Rectal smooth muscle tissue (tissue), 1 donor: Measurements from ENCODE around the gene UROC1.

Source experiments
- H3K27ac ChIP-seq: one replicate; pipeline ENCODE4 v1.7.0; 2013; ENCODE audit warnings: low read depth, low read length, inconsistent platforms
- H3K27me3 ChIP-seq: one replicate; pipeline ENCODE4 v1.7.0; 2013; ENCODE audit warnings: low read length; ENCODE audit not compliant: control insufficient read depth, insufficient read depth
- H3K36me3 ChIP-seq: one replicate; pipeline ENCODE4 v1.7.0; 2013; ENCODE audit warnings: low read length; ENCODE audit not compliant: control insufficient read depth, insufficient read depth
- H3K4me1 ChIP-seq: one replicate; pipeline ENCODE4 v1.7.0; 2013; ENCODE audit warnings: low read length; ENCODE audit not compliant: control insufficient read depth, insufficient read depth
- H3K4me3 ChIP-seq: one replicate; pipeline ENCODE4 v1.7.0; 2013; ENCODE audit warnings: low read length
- H3K9ac ChIP-seq: one replicate; pipeline ENCODE4 v1.7.0; 2013; ENCODE audit warnings: low read length

Gene UROC1

GRCh38 chr3:126461450-126462070 is 56.0 kb downstream of the UROC1 start:
- Histone ChIP-seq H3K27ac (no peak overlapping the region), H3K36me3 (peaks cover 60% of the 10 kb centered on the region), H3K9ac (no peak overlapping the region), H3K4me1 (no peaks in the 10 kb centered on the region), H3K27me3 (no peaks in the 10 kb centered on the region), H3K4me3 (no peak overlapping the region)

GRCh38 chr3:126460381-126460780 is 57.2 kb downstream of the UROC1 start:
- Histone ChIP-seq H3K9ac (no peak overlapping the region), H3K27me3 (no peaks in the 10 kb centered on the region), H3K4me3 (no peak overlapping the region), H3K36me3 (peaks cover 54% of the 10 kb centered on the region), H3K27ac (no peak overlapping the region), H3K4me1 (no peaks in the 10 kb centered on the region)

- Histone ChIP-seq H3K4me1 (no peaks in the 10 kb centered on the region), H3K27me3 (no peaks in the 10 kb centered on the region), H3K9ac (no peak overlapping the region), H3K36me3 (peaks cover 49% of the 10 kb centered on the region), H3K4me3 (no peak overlapping the region), H3K27ac (no peak overlapping the region)
These were observed 57.8 kb downstream of the UROC1 start for GRCh38 chr3:126459763-126460127.

GRCh38 chr3:126459111-126459762 is 58.3 kb downstream of the UROC1 start:
- H3K4me1 ChIP-seq = no peaks in the 10 kb centered on the region
- H3K27ac ChIP-seq = no peak overlapping the region
- no peaks in the 10 kb centered on the region for H3K27me3 ChIP-seq
- H3K9ac ChIP-seq = no peak overlapping the region
- H3K36me3 ChIP-seq = peaks cover 46% of the 10 kb centered on the region
- H3K4me3 ChIP-seq = no peak overlapping the region

GRCh38 chr3:126456766-126457388 is 60.7 kb downstream of the UROC1 start:
- Histone ChIP-seq H3K4me3 (no peak overlapping the region), H3K36me3 (peaks cover 44% of the 10 kb centered on the region), H3K27me3 (no peaks in the 10 kb centered on the region), H3K4me1 (no peaks in the 10 kb centered on the region), H3K27ac (no peak overlapping the region), H3K9ac (no peak overlapping the region)

- peaks cover 41% of the 10 kb centered on the region for H3K36me3 ChIP-seq
- H3K27me3 ChIP-seq = no peaks in the 10 kb centered on the region
- H3K9ac ChIP-seq = no peak overlapping the region
- no peaks in the 10 kb centered on the region for H3K4me1 ChIP-seq
- no peak overlapping the region for H3K4me3 ChIP-seq
- no peak overlapping the region for H3K27ac ChIP-seq
These were observed 61.4 kb downstream of the UROC1 start for GRCh38 chr3:126456211-126456610.

- no peaks in the 10 kb centered on the region for H3K27me3 ChIP-seq
- H3K4me1 ChIP-seq = no peaks in the 10 kb centered on the region
- H3K36me3 ChIP-seq = peaks cover 39% of the 10 kb centered on the region
- H3K27ac ChIP-seq = no peak overlapping the region
- no peak overlapping the region for H3K9ac ChIP-seq
- no peak overlapping the region for H3K4me3 ChIP-seq
These were observed 63.0 kb downstream of the UROC1 start for GRCh38 chr3:126454437-126455198.

- H3K27ac ChIP-seq = no peak overlapping the region
- no peaks in the 10 kb centered on the region for H3K4me1 ChIP-seq
- no peak overlapping the region for H3K9ac ChIP-seq
- peaks cover 36% of the 10 kb centered on the region for H3K36me3 ChIP-seq
- H3K4me3 ChIP-seq = no peak overlapping the region
- H3K27me3 ChIP-seq = no peaks in the 10 kb centered on the region
These were observed 63.5 kb downstream of the UROC1 start for GRCh38 chr3:126454025-126454424.

- peaks cover 38% of the 10 kb centered on the region for H3K36me3 ChIP-seq
These were observed 65.4 kb downstream of the UROC1 start for GRCh38 chr3:126452213-126452612.

GRCh38 chr3:126451511-126451910 is 66.1 kb downstream of the UROC1 start:
- no peaks in the 10 kb centered on the region for H3K4me1 ChIP-seq
- H3K27me3 ChIP-seq = no peaks in the 10 kb centered on the region
- H3K27ac ChIP-seq = no peak overlapping the region
- H3K36me3 ChIP-seq = peaks cover 31% of the 10 kb centered on the region
- H3K9ac ChIP-seq = no peak overlapping the region
- no peak overlapping the region for H3K4me3 ChIP-seq

More at GRCh38 chr3:126452213-126452612, 65.4 kb downstream of the UROC1 start:
- Histone ChIP-seq H3K4me1 (no peaks in the 10 kb centered on the region), H3K9ac (no peak overlapping the region), H3K27ac (no peak overlapping the region), H3K4me3 (no peak overlapping the region), H3K27me3 (no peaks in the 10 kb centered on the region)

GRCh38 chr3:126450744-126451143 is 66.8 kb downstream of the UROC1 start:
- H3K4me3 ChIP-seq = no peak overlapping the region
- H3K9ac ChIP-seq = no peak overlapping the region
- no peaks in the 10 kb centered on the region for H3K27me3 ChIP-seq
- no peaks in the 10 kb centered on the region for H3K4me1 ChIP-seq
- H3K36me3 ChIP-seq = peaks cover 29% of the 10 kb centered on the region
- H3K27ac ChIP-seq = no peak overlapping the region

GRCh38 chr3:126450219-126450618 is 67.4 kb downstream of the UROC1 start:
- H3K36me3 ChIP-seq = peaks cover 29% of the 10 kb centered on the region

More at GRCh38 chr3:126450219-126450618, 67.4 kb downstream of the UROC1 start:
- Histone ChIP-seq H3K4me3 (no peak overlapping the region), H3K9ac (no peak overlapping the region), H3K27ac (no peak overlapping the region), H3K27me3 (no peaks in the 10 kb centered on the region), H3K4me1 (no peaks in the 10 kb centered on the region)
